GM12878 (cell line): Measurements from ENCODE around the gene NAALADL2.

Source experiments
- BACH1 ChIP-seq: fragments of 450-650 bp; IDR thresholded peaks from 2 replicates; pipeline ENCODE4 v1.6.1; 2017; ENCODE audit warnings: mild to moderate bottlenecking, borderline replicate concordance
- KDM1A ChIP-seq: fragments of 200-600 bp; sonication (generic); IDR thresholded peaks from 2 replicates; pipeline ENCODE4 v1.6.1; 2016; ENCODE audit warnings: borderline replicate concordance
- MYC ChIP-seq: IDR thresholded peaks from 2 replicates; pipeline ENCODE4 v1.6.1; 2011; ENCODE audit warnings: mild to moderate bottlenecking, low read length, moderate library complexity, inconsistent platforms; ENCODE audit not compliant: insufficient read depth, insufficient replicate concordance, insufficient read length, severe bottlenecking
- TF ChIP-seq, protein P1 (sequence below), 3 experiments: IDR thresholded peaks in 2 of 3; conservative IDR thresholded peaks in 1 of 3; 2 replicates each; pipeline ENCODE4 v1.5.1; 2011; ENCODE audit warnings: low read depth in 3 of 3, low read length in 3 of 3, mild to moderate bottlenecking in 3 of 3, control low read depth in 2 of 3, moderate library complexity in 2 of 3, inconsistent platforms in 1 of 3, mixed read lengths in 1 of 3; ENCODE audit not compliant: control insufficient read depth in 2 of 3, insufficient read depth in 1 of 3; ENCODE audit errors: extremely low read depth in 1 of 3

DNA sequence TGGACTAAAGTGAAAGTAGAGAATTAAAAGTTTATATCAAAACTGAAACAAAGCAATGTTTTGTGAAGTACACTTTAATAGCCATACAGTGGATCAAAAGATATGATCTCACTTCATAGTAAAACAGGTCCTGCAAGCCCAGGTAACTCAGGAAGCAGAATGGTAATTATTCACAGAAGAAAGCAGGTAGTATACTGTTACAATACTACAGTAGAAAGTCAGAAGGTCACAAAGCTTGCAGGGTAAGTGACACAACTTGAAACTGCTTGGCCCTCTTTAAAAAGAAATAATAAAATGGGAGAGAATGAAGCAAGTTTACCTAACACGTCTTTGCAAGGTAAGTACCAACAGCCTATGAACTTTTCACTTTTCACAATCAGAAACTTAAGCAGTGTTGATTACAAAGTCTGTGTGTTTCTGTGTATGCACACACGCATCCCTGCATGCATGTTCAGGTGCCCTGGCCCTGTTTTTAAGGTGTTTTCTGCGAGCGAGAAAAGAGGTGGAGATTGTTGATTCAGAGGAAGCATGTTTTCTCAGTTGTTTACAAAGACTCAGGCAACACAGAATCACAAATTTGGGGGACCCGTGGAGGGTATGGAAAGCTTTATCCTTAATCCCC is at the start of gene NAALADL2:
- TF ChIP-seq, protein P1, sequence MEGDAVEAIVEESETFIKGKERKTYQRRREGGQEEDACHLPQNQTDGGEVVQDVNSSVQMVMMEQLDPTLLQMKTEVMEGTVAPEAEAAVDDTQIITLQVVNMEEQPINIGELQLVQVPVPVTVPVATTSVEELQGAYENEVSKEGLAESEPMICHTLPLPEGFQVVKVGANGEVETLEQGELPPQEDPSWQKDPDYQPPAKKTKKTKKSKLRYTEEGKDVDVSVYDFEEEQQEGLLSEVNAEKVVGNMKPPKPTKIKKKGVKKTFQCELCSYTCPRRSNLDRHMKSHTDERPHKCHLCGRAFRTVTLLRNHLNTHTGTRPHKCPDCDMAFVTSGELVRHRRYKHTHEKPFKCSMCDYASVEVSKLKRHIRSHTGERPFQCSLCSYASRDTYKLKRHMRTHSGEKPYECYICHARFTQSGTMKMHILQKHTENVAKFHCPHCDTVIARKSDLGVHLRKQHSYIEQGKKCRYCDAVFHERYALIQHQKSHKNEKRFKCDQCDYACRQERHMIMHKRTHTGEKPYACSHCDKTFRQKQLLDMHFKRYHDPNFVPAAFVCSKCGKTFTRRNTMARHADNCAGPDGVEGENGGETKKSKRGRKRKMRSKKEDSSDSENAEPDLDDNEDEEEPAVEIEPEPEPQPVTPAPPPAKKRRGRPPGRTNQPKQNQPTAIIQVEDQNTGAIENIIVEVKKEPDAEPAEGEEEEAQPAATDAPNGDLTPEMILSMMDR (IDR thresholded peaks at IDR 0.05 in 2 of 3, conservative IDR thresholded peaks at IDR 0.05 in 1 of 3; ENCODE audit: control insufficient read depth in 2 of 3, extremely low read depth in 1 of 3, insufficient read depth in 1 of 3, low read depth in 3 of 3, low read length in 3 of 3), result no peak
- TF ChIP-seq BACH1 (no peak), KDM1A (no peak), MYC (no peak)
